Stimulated activated CD4-positive, alpha-beta T cell treated with anti-CD3 and anti-CD28 coated beads, TNF-alpha, amount 100 ng/mL, for 48 hours (primary cell): Measurements from ENCODE around the gene GAA.

Experiments used
- DNase-seq, 3 donors: peaks; one replicate each; pipeline ENCODE4 v3.0.0-alpha.2; 2020; ENCODE audit warnings: low read depth in 3 of 3

Gene GAA

GRCh38 chr17:80101011-80101945 lies at the start of gene GAA:
TSS of gene GAA (plus strand) at chr17:80101581. CDS start at chr17:80104587, 3,006 bp downstream.
- DNase-seq, result peak; percentile 71 to 81 (median 71)

GRCh38 chr17:80051681-80052080 lies 49.7 kb upstream of the GAA start:
- no peak for DNase-seq

- DNase-seq, result no peak
Measured at GRCh38 chr17:80053102-80053501, 48.3 kb upstream of the GAA start.

- no peak for DNase-seq
Measured at GRCh38 chr17:80055597-80055996, 45.8 kb upstream of the GAA start.

- DNase-seq, result no peak
Measured at GRCh38 chr17:80058311-80058955, 42.9 kb upstream of the GAA start.

- DNase-seq, result no peak
Measured at GRCh38 chr17:80060644-80061043, 40.7 kb upstream of the GAA start.

GRCh38 chr17:80061421-80061820 lies 40.0 kb upstream of the GAA start:
- no peak for DNase-seq

GRCh38 chr17:80063830-80064585 lies 37.4 kb upstream of the GAA start:
- no peak for DNase-seq

- no peak for DNase-seq
Measured at GRCh38 chr17:80064696-80065095, 36.7 kb upstream of the GAA start.

- no peak for DNase-seq
Measured at GRCh38 chr17:80065478-80066170, 35.8 kb upstream of the GAA start.

GRCh38 chr17:80067393-80067986 lies 33.9 kb upstream of the GAA start:
- DNase-seq, result no peak

GRCh38 chr17:80068301-80069222 lies 32.8 kb upstream of the GAA start:
- DNase-seq, result no peak

GRCh38 chr17:80070375-80071115 lies 30.8 kb upstream of the GAA start:
- no peak for DNase-seq

GRCh38 chr17:80071116-80071841 lies 30.1 kb upstream of the GAA start:
- DNase-seq, result no peak

GRCh38 chr17:80072410-80072809 lies 29.0 kb upstream of the GAA start:
- no peak for DNase-seq

GRCh38 chr17:80080081-80080480 lies 21.3 kb upstream of the GAA start:
- DNase-seq, result no peak

- DNase-seq, result no peak
Measured at GRCh38 chr17:80081596-80081995, 19.8 kb upstream of the GAA start.

GRCh38 chr17:80082403-80083135 lies 18.8 kb upstream of the GAA start:
- DNase-seq, result peak; percentile 29 to 64 (median 40)
